Activated naive CD8-positive, alpha-beta T cell treated with anti-CD3 and anti-CD28 coated beads, Interleukin-2, amount 50 U/mL, for 24 hours (primary cell): ENCODE results near the gene MINDY4.

ENCODE experiments used
- ATAC-seq: fragments of 150-1000 bp; cut with Tn5 transposase; one replicate; pipeline ENCODE4 v1.10.0; 2021
- DNase-seq: peaks from one replicate; pipeline ENCODE4 v3.0.0; 2021
- H3K27ac Mint-ChIP-seq: one replicate; pipeline ENCODE4 v1.8.0; 2021; ENCODE audit warnings: mild to moderate bottlenecking, mixed read lengths
- H3K27me3 Mint-ChIP-seq: one replicate; pipeline ENCODE4 v1.8.0; 2021; ENCODE audit warnings: mixed read lengths
- H3K36me3 Mint-ChIP-seq: one replicate; pipeline ENCODE4 v1.8.0; 2021; ENCODE audit warnings: low read depth, mixed read lengths
- H3K4me1 Mint-ChIP-seq: one replicate; pipeline ENCODE4 v1.8.0; 2021; ENCODE audit warnings: mixed read lengths
- H3K4me3 Mint-ChIP-seq: one replicate; pipeline ENCODE4 v1.8.0; 2021; ENCODE audit warnings: mild to moderate bottlenecking, moderate library complexity, mixed read lengths
- H3K9me3 Mint-ChIP-seq: one replicate; pipeline ENCODE4 v1.8.0; 2021; ENCODE audit warnings: mixed read lengths

Gene MINDY4

GRCh38 chr7:30920584-30921539 lies 149.6 kb downstream of the MINDY4 start:
- no peaks in the 10 kb centered on the region for H3K9me3 Mint-ChIP-seq
- no peak overlapping the region for H3K27ac Mint-ChIP-seq
- no peak overlapping the region for H3K4me3 Mint-ChIP-seq
- no peaks in the 10 kb centered on the region for H3K27me3 Mint-ChIP-seq
- no peak for DNase-seq
- no peak for ATAC-seq
- H3K36me3 Mint-ChIP-seq, result no peaks in the 10 kb centered on the region
- H3K4me1 Mint-ChIP-seq, result no peaks in the 10 kb centered on the region

GRCh38 chr7:30921540-30922401 lies 150.6 kb downstream of the MINDY4 start:
- Mint-ChIP-seq H3K27ac (no peak overlapping the region), H3K27me3 (no peaks in the 10 kb centered on the region), H3K4me3 (no peak overlapping the region), H3K9me3 (no peaks in the 10 kb centered on the region), H3K4me1 (no peaks in the 10 kb centered on the region), H3K36me3 (no peaks in the 10 kb centered on the region)
- ATAC-seq, result no peak
- no peak for DNase-seq

- H3K4me1 Mint-ChIP-seq, result no peaks in the 10 kb centered on the region
- no peak overlapping the region for H3K27ac Mint-ChIP-seq
- H3K27me3 Mint-ChIP-seq, result no peaks in the 10 kb centered on the region
- DNase-seq (no peak), ATAC-seq (no peak)
- H3K36me3 Mint-ChIP-seq, result no peaks in the 10 kb centered on the region
- H3K4me3 Mint-ChIP-seq, result no peak overlapping the region
- no peaks in the 10 kb centered on the region for H3K9me3 Mint-ChIP-seq
These were observed 151.4 kb downstream of the MINDY4 start for GRCh38 chr7:30922596-30922995.

- H3K4me3 Mint-ChIP-seq, result no peak overlapping the region
- no peak for ATAC-seq
These were observed 152.0 kb downstream of the MINDY4 start for GRCh38 chr7:30923009-30923773.

GRCh38 chr7:30923774-30924413 lies 152.7 kb downstream of the MINDY4 start:
- no peaks in the 10 kb centered on the region for H3K36me3 Mint-ChIP-seq
- H3K4me3 Mint-ChIP-seq, result no peak overlapping the region
- no peaks in the 10 kb centered on the region for H3K4me1 Mint-ChIP-seq
- H3K9me3 Mint-ChIP-seq, result no peaks in the 10 kb centered on the region
- H3K27me3 Mint-ChIP-seq, result no peaks in the 10 kb centered on the region
- no peak overlapping the region for H3K27ac Mint-ChIP-seq
- DNase-seq (no peak), ATAC-seq (no peak)

More at GRCh38 chr7:30923009-30923773, 152.0 kb downstream of the MINDY4 start:
- Mint-ChIP-seq H3K9me3 (no peaks in the 10 kb centered on the region), H3K27me3 (no peaks in the 10 kb centered on the region), H3K4me1 (no peaks in the 10 kb centered on the region), H3K36me3 (no peaks in the 10 kb centered on the region), H3K27ac (no peak overlapping the region)
- DNase-seq, result no peak

GRCh38 chr7:30924624-30925023 lies 153.4 kb downstream of the MINDY4 start:
- Mint-ChIP-seq H3K4me1 (no peaks in the 10 kb centered on the region), H3K4me3 (no peak overlapping the region), H3K27ac (no peak overlapping the region), H3K27me3 (no peaks in the 10 kb centered on the region), H3K36me3 (no peaks in the 10 kb centered on the region), H3K9me3 (no peaks in the 10 kb centered on the region)
- ATAC-seq, result no peak
- no peak for DNase-seq

GRCh38 chr7:30925117-30925516 lies 153.9 kb downstream of the MINDY4 start:
- H3K4me1 Mint-ChIP-seq, result no peaks in the 10 kb centered on the region
- H3K27ac Mint-ChIP-seq, result no peak overlapping the region

GRCh38 chr7:30925913-30926312 lies 154.7 kb downstream of the MINDY4 start:
- Mint-ChIP-seq H3K4me1 (no peaks in the 10 kb centered on the region), H3K27ac (no peak overlapping the region), H3K36me3 (no peaks in the 10 kb centered on the region), H3K27me3 (no peaks in the 10 kb centered on the region), H3K9me3 (no peaks in the 10 kb centered on the region), H3K4me3 (no peak overlapping the region)
- DNase-seq (no peak), ATAC-seq (no peak)

More at GRCh38 chr7:30925117-30925516, 153.9 kb downstream of the MINDY4 start:
- ATAC-seq (no peak), DNase-seq (no peak)
- Mint-ChIP-seq H3K9me3 (no peaks in the 10 kb centered on the region), H3K36me3 (no peaks in the 10 kb centered on the region), H3K4me3 (no peak overlapping the region), H3K27me3 (no peaks in the 10 kb centered on the region)

- Mint-ChIP-seq H3K27me3 (no peaks in the 10 kb centered on the region), H3K36me3 (no peaks in the 10 kb centered on the region), H3K4me1 (no peaks in the 10 kb centered on the region), H3K4me3 (no peak overlapping the region), H3K9me3 (no peaks in the 10 kb centered on the region), H3K27ac (no peak overlapping the region)
- DNase-seq, result no peak
- ATAC-seq, result no peak
These were observed 155.1 kb downstream of the MINDY4 start for GRCh38 chr7:30926313-30926712.

- H3K9me3 Mint-ChIP-seq, result no peaks in the 10 kb centered on the region
- no peaks in the 10 kb centered on the region for H3K36me3 Mint-ChIP-seq
- no peak overlapping the region for H3K4me3 Mint-ChIP-seq
- ATAC-seq, result no peak
- no peak overlapping the region for H3K27ac Mint-ChIP-seq
- no peaks in the 10 kb centered on the region for H3K4me1 Mint-ChIP-seq
- no peaks in the 10 kb centered on the region for H3K27me3 Mint-ChIP-seq
- no peak for DNase-seq
These were observed 155.8 kb downstream of the MINDY4 start for GRCh38 chr7:30927040-30927439.

- Mint-ChIP-seq H3K4me1 (no peaks in the 10 kb centered on the region), H3K4me3 (no peak overlapping the region), H3K36me3 (no peaks in the 10 kb centered on the region), H3K27ac (no peak overlapping the region), H3K27me3 (no peaks in the 10 kb centered on the region), H3K9me3 (no peaks in the 10 kb centered on the region)
- DNase-seq, result no peak
- no peak for ATAC-seq
These were observed 156.3 kb downstream of the MINDY4 start for GRCh38 chr7:30927559-30927958.

GRCh38 chr7:30928254-30928872 lies 157.1 kb downstream of the MINDY4 start:
- H3K9me3 Mint-ChIP-seq, result no peaks in the 10 kb centered on the region
- ATAC-seq (no peak), DNase-seq (no peak)
- no peaks in the 10 kb centered on the region for H3K36me3 Mint-ChIP-seq
- no peak overlapping the region for H3K4me3 Mint-ChIP-seq
- no peak overlapping the region for H3K27ac Mint-ChIP-seq
- H3K27me3 Mint-ChIP-seq, result no peaks in the 10 kb centered on the region
- H3K4me1 Mint-ChIP-seq, result no peaks in the 10 kb centered on the region

- H3K27me3 Mint-ChIP-seq, result no peaks in the 10 kb centered on the region
- no peaks in the 10 kb centered on the region for H3K9me3 Mint-ChIP-seq
- no peak overlapping the region for H3K27ac Mint-ChIP-seq
- H3K4me1 Mint-ChIP-seq, result no peaks in the 10 kb centered on the region
- H3K4me3 Mint-ChIP-seq, result no peak overlapping the region
- no peak for DNase-seq
- no peaks in the 10 kb centered on the region for H3K36me3 Mint-ChIP-seq
- ATAC-seq, result no peak
These were observed 158.5 kb downstream of the MINDY4 start for GRCh38 chr7:30929686-30930085.
